AG09309 (cell line): ENCODE data around the gene TMEM117.

Experiments
- DNase-seq: peaks from one replicate; pipeline ENCODE4 v3.0.0-alpha.2; 2010; ENCODE audit warnings: low read depth
- H3K4me3 ChIP-seq: 2 replicates; pipeline ENCODE4 v1.5.1; 2011; ENCODE audit warnings: mild to moderate bottlenecking, low read depth, low read length, moderate library complexity; ENCODE audit not compliant: control insufficient read depth
- TF ChIP-seq, protein P1 (sequence below): IDR thresholded peaks from 2 replicates; pipeline ENCODE4 v1.5.1; 2011; ENCODE audit warnings: mild to moderate bottlenecking, low read depth, low read length, inconsistent platforms; ENCODE audit not compliant: insufficient read depth, control insufficient read depth; ENCODE audit errors: missing control alignments

TMEM117 gene

GRCh38 chr12:43815416-43815815, 20.5 kb upstream of the TMEM117 start:
- H3K4me3 ChIP-seq = no peak overlapping the region
- TF ChIP-seq, protein P1, sequence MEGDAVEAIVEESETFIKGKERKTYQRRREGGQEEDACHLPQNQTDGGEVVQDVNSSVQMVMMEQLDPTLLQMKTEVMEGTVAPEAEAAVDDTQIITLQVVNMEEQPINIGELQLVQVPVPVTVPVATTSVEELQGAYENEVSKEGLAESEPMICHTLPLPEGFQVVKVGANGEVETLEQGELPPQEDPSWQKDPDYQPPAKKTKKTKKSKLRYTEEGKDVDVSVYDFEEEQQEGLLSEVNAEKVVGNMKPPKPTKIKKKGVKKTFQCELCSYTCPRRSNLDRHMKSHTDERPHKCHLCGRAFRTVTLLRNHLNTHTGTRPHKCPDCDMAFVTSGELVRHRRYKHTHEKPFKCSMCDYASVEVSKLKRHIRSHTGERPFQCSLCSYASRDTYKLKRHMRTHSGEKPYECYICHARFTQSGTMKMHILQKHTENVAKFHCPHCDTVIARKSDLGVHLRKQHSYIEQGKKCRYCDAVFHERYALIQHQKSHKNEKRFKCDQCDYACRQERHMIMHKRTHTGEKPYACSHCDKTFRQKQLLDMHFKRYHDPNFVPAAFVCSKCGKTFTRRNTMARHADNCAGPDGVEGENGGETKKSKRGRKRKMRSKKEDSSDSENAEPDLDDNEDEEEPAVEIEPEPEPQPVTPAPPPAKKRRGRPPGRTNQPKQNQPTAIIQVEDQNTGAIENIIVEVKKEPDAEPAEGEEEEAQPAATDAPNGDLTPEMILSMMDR = no peak
- DNase-seq = no peak

DNA sequence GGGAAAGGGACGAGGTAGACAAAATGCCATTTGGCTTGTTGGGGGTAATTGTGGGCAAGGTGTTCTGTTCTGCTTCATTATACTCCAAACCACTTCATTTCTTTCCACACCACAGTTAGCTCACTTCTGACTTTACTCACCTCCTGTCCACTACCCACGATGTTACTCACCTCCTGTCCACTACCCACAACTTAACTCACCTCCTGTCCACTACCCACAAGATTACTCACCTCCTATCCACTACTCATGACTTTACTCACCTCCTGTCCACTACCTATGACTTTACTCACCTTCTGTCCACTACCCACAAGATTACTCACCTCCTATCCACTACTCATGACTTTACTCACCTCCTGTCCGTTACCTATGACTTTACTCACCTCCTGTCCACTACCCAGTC, 19.7 kb upstream of the TMEM117 start:
- no peak for DNase-seq
- no peak overlapping the region for H3K4me3 ChIP-seq
- TF ChIP-seq, protein P1 = no peak

GRCh38 chr12:43824207-43824775, 11.6 kb upstream of the TMEM117 start:
- H3K4me3 ChIP-seq = no peak overlapping the region
- no peak for DNase-seq
- TF ChIP-seq, protein P1 = no peak

DNA sequence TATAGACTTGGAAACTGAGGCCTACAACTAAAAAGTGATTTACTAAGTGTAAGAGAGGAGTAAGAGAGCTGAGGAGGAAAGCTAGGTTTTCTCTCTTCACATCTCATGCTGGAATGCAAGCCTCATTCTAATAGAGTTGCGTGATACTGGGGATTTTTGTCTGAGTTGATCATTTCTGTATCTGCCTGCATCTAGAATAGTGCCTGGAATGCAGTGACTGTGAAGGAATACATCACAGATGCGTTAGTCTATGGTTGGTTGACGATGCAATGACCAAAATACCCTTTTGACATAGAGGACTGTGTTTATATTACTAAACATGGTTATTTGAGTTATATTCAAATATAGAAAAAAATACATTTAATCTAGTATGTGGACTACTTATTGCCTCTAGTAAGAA, 9.2 kb upstream of the TMEM117 start:
- TF ChIP-seq, protein P1 = no peak
- DNase-seq = no peak

GRCh38 chr12:43827093-43827492, 8.8 kb upstream of the TMEM117 start:
- TF ChIP-seq, protein P1 = no peak
- DNase-seq = no peak
- no peak overlapping the region for H3K4me3 ChIP-seq

More for the DNA sequence above, 9.2 kb upstream of the TMEM117 start:
- H3K4me3 ChIP-seq = no peak overlapping the region

- TF ChIP-seq, protein P1 = no peak
- DNase-seq = no peak
- H3K4me3 ChIP-seq = no peak overlapping the region
These were observed 3.3 kb upstream of the TMEM117 start for GRCh38 chr12:43832463-43833168.
